Peyer's patch (tissue), 4 donors: ENCODE data around the gene CRACR2A. TPM values are rescaled to one million over a fixed set of nuclear protein-coding genes. Genes with fewer than 3 reads are reported as not detected.
A peak's percentile ranks its signal among the peaks of the same experiment; 100 is the strongest.

Source experiments
- DNase-seq, 3 donors: peaks; one replicate each; pipeline ENCODE4 v3.0.0-alpha.2; 2017 to 2019
- H3K27ac ChIP-seq, 4 donors: fragments of 200-600 bp; sonication (generic); one replicate each; pipeline ENCODE4 v1.5.1; 2016 to 2019
- H3K27me3 ChIP-seq, 2 donors: fragments of 200-600 bp; sonication (generic); one replicate each; pipeline ENCODE4 v1.5.1; 2019
- H3K36me3 ChIP-seq, 3 donors: fragments of 200-600 bp; sonication (generic); one replicate each; pipeline ENCODE4 v1.5.1; 2016 to 2019
- H3K4me1 ChIP-seq, 4 donors: fragments of 200-600 bp; sonication (generic); one replicate each; pipeline ENCODE4 v1.5.1; 2016 to 2019
- H3K4me3 ChIP-seq, 4 donors: fragments of 200-600 bp; sonication (generic); 1 replicate in 3 of 4; 2 replicates in 1 of 4; pipeline ENCODE4 v1.5.1; 2016 to 2019; ENCODE audit warnings: mild to moderate bottlenecking in 1 of 4
- H3K9me3 ChIP-seq, 4 donors: fragments of 200-600 bp; sonication (generic); one replicate each; pipeline ENCODE4 v1.5.1; 2016 to 2019; ENCODE audit warnings: mild to moderate bottlenecking in 1 of 4
- POLR2A ChIP-seq, 2 donors: fragments of 450-650 bp; IDR thresholded peaks; one replicate each; pipeline ENCODE4 v1.5.1; 2017; ENCODE audit warnings: antibody characterized with exemption in 2 of 2, mild to moderate bottlenecking in 2 of 2, moderate library complexity in 2 of 2
- total RNA-seq, 4 donors: library from RNA; depleted of rRNA; stranded (reverse); fragments of >200 nt; gene quantifications; one replicate each; pipeline ENCODE4 v1.1.0, GENCODE V29; 2016
- TF ChIP-seq, protein P1 (sequence below), 6 experiments: fragments of 450-650 bp in 4 of 6; fragments of 200-600 bp in 2 of 6; sonication (generic) in 1 of 6; IDR thresholded peaks; one replicate each; pipeline ENCODE4 v1.5.1; 2017 to 2019; ENCODE audit warnings: antibody characterized with exemption in 6 of 6, mild to moderate bottlenecking in 3 of 6, moderate library complexity in 1 of 6

Gene CRACR2A
- total RNA-seq, 4 donors from 2014 or later = 52.3 to 81.7 (median 65.9) TPM

DNA sequence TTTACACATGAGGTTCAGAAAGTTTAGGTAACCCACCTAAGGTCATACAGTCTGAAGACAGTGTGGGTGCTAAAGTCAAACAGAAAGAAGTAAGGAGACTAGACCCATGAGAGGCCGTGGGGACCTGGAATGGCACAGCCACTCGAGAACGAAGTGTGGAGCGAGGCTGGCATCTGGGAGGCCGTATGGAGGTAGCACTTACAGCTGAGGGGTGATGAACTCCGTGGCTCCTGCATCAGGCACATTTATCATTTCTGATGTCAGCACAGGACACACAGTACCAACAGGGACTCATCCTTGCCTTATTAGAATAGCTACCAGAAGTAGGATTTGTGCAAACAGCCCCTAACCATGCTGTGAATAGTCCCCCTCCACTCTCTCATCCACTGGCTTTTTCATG is 30.5 kb downstream of the CRACR2A start:
- peaks cover 0 to 24% (median 0%) of the 10 kb centered on the region in 4 donors for H3K4me1 ChIP-seq
- no peak for DNase-seq
- no peaks in the 10 kb centered on the region for H3K27me3 ChIP-seq
- no peak overlapping the region for H3K27ac ChIP-seq
- H3K9me3 ChIP-seq = no peaks in the 10 kb centered on the region
- H3K4me3 ChIP-seq = no peak overlapping the region
- no peaks in the 10 kb centered on the region for H3K36me3 ChIP-seq
- TF ChIP-seq POLR2A (IDR thresholded peaks at IDR 0.05) = no peak
- TF ChIP-seq, protein P1, sequence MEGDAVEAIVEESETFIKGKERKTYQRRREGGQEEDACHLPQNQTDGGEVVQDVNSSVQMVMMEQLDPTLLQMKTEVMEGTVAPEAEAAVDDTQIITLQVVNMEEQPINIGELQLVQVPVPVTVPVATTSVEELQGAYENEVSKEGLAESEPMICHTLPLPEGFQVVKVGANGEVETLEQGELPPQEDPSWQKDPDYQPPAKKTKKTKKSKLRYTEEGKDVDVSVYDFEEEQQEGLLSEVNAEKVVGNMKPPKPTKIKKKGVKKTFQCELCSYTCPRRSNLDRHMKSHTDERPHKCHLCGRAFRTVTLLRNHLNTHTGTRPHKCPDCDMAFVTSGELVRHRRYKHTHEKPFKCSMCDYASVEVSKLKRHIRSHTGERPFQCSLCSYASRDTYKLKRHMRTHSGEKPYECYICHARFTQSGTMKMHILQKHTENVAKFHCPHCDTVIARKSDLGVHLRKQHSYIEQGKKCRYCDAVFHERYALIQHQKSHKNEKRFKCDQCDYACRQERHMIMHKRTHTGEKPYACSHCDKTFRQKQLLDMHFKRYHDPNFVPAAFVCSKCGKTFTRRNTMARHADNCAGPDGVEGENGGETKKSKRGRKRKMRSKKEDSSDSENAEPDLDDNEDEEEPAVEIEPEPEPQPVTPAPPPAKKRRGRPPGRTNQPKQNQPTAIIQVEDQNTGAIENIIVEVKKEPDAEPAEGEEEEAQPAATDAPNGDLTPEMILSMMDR (IDR thresholded peaks at IDR 0.05) = no peak

DNA sequence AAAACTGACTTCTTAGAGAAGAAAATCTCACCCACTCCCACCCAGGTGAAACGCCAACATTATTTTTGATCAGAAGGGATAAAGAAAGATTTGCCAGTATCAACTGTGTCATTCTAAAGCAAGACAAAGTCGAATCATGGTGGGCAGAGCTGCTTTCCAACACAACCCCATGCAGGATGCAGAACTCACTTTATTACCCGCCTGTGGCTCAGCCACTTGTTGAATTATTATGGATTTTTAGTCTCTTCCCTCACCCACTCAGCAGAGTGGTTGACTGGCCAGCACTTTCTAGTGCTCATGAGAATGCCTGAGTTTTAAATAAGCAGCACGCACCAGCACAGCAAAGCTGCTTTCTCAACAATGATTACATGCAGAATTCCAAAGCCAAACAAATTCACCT is 32.1 kb downstream of the CRACR2A start:
- Histone ChIP-seq H3K27ac (no peak overlapping the region), H3K4me3 (no peak overlapping the region), H3K36me3 (no peaks in the 10 kb centered on the region), H3K27me3 (no peaks in the 10 kb centered on the region), H3K9me3 (no peaks in the 10 kb centered on the region), H3K4me1 (peaks cover 0 to 18% (median 0%) of the 10 kb centered on the region in 4 donors)
- DNase-seq = no peak
- no peak for TF ChIP-seq POLR2A (IDR thresholded peaks at IDR 0.05)

DNA sequence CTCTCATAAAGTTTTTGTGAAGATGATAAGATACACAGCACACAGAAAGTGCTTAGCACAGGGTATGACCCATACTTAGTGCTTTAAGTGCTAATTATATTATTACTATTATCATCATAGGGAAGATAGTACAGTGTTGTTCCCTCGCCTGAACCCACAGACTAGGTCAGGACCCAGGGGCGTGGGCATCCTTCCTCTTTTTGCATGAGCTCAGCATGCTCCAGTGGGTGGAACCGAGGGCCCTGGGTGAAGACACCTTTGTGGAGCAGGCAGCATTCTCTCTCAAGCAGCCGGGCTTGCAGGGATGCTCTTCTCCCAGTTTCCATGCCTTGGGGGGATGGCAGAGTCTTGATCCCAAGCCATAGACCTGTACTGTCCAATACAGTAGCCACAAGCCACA is 34.8 kb downstream of the CRACR2A start:
- no peaks in the 10 kb centered on the region for H3K9me3 ChIP-seq
- no peak overlapping the region for H3K27ac ChIP-seq
- H3K27me3 ChIP-seq = no peaks in the 10 kb centered on the region
- no peak overlapping the region for H3K4me3 ChIP-seq
- no peaks in the 10 kb centered on the region for H3K4me1 ChIP-seq
- no peaks in the 10 kb centered on the region for H3K36me3 ChIP-seq
- TF ChIP-seq, protein P1 (IDR thresholded peaks at IDR 0.05) = no peak
- TF ChIP-seq POLR2A (IDR thresholded peaks at IDR 0.05) = no peak
- DNase-seq = peak in 2 of 3 donors; percentile 33 to 63

DNA sequence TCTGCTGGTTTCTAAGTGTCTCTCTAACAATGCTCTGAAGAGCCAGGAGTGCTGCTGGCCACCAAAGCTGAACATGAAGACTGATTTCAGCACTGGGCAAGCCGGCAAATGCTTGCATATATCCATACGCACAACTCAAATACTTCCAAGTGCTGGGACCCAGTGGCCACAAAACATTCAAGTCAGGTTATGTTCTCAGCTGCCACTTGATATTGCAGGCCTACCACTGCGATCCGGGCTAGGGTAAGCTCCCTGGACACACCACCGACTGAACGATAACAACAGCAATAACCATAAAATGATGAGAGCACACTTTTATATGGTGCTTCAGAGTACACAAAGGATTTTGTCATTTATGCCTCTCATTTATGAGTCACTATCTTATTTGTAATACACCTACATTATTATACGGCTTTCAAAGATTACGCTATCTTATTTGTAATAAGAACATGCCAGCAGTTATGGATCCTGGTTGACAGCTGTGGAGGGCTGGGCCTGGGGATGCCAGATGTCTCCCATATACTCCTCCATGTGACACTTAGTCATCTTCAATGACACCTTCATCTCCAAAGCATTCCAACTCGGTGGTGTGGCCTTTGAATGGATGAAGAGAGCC is 35.5 kb downstream of the CRACR2A start:
- Histone ChIP-seq H3K27me3 (no peaks in the 10 kb centered on the region), H3K36me3 (no peaks in the 10 kb centered on the region), H3K4me1 (no peaks in the 10 kb centered on the region), H3K9me3 (no peaks in the 10 kb centered on the region), H3K27ac (peak overlapping the region in 1 of 4 donors; percentile 33), H3K4me3 (no peak overlapping the region)
- peak in 2 of 3 donors; percentile 75 to 80 for DNase-seq
- no peak for TF ChIP-seq POLR2A (IDR thresholded peaks at IDR 0.05)
- TF ChIP-seq, protein P1 (IDR thresholded peaks at IDR 0.05) = no peak

DNA sequence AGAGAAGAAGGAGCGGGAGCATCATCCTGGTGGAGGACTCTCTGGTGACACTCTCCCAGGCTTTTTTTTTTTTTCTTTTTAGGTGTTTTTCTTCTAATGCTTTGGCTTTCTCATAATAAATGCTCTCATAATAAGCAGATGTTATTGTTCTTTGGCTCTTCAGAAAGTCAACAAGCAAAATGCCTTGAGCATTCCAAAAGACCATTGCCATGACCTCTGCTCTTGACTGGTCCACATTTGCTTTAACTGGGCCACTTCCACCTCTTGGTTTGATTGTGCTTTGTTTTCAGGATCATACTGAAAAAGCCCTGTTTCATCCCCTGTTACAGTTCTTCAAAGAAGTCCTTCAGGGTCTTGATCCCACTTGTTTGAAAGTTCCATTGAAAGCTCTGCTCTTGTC is 36.9 kb downstream of the CRACR2A start:
- TF ChIP-seq POLR2A (IDR thresholded peaks at IDR 0.05) = no peak
- TF ChIP-seq, protein P1 (IDR thresholded peaks at IDR 0.05) = no peak
- Histone ChIP-seq H3K4me3 (no peak overlapping the region), H3K9me3 (no peaks in the 10 kb centered on the region), H3K36me3 (no peaks in the 10 kb centered on the region), H3K27me3 (no peaks in the 10 kb centered on the region), H3K4me1 (no peaks in the 10 kb centered on the region), H3K27ac (no peak overlapping the region)
- DNase-seq = no peak

DNA sequence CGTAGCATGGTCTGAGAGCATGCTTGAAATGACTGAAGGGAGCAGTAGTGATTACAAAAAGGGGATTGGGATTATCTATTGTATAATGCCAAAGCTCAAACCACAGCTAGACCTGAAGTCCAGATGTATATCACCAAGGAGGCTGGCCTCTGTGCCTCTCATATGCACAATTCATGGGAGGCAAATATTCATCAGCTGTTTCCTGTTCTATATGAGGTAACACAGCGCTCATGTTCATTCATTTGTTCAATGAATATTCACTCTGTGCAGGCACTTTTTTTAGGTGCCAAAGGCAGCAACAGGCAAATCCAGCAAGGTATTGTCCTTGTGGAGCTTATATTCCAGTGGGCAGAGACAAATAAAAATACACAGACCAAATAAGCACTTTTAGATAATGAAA is 39.0 kb downstream of the CRACR2A start:
- Histone ChIP-seq H3K4me1 (no peaks in the 10 kb centered on the region), H3K4me3 (no peak overlapping the region), H3K27me3 (no peaks in the 10 kb centered on the region), H3K27ac (no peak overlapping the region), H3K9me3 (no peaks in the 10 kb centered on the region), H3K36me3 (no peaks in the 10 kb centered on the region)
- DNase-seq = no peak
- TF ChIP-seq, protein P1 (IDR thresholded peaks at IDR 0.05) = no peak
- TF ChIP-seq POLR2A (IDR thresholded peaks at IDR 0.05) = no peak
